Right kidney (tissue), 1 donor: ENCODE results near the gene OSTN.

Experiments used
- DNase-seq: peaks from one replicate; pipeline ENCODE4 v3.0.0-alpha.2; 2016

The OSTN gene

DNA sequence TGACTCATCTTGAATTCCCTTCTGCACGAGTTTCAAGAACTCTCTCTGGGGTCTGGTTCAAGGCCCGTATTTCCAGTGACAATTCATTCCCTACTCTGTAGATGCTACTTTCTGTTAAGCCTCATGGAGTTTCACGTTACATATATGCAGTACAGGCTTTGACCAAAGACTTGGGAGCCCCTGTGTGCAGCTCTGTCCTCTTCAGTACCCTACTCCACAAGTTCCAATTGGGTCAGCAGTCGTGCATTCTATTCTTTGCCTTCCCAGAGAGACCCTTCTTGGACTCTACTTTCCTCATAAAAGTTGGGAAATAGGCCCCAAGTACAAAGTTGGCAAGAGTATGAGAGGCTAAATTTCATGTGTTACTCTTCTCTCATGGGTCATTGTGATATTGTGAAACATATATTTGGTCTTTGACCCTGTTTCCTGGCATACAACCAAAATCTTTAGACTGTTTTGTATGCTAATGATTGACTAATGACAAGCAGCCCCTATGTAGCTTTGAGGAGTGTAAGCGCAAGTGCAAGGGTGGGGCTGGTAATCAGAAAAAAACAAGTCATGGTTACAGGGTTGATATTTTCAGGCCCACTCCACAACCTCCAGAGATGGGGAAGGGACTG is 115.2 kb downstream of the OSTN start:
- DNase-seq, result no peak
